Body of pancreas (tissue), 4 donors: ENCODE measurements around the gene DDX1. TPM values are rescaled to one million over a fixed set of nuclear protein-coding genes. Genes with fewer than 3 reads are reported as not detected.

Experiments
- ATAC-seq: fragments of 150-250 bp; one replicate; pipeline ENCODE4 v1.9.1; 2016
- DNase-seq, 4 donors: peaks; one replicate each; pipeline ENCODE4 v3.0.0-alpha.2; 2019
- H3K27ac ChIP-seq, 4 donors: fragments of 200-600 bp; sonication (generic); 1 replicate in 3 of 4; 2 replicates in 1 of 4; pipeline versions ENCODE4 v1.5.1 to v1.6.1; 2016 to 2019; ENCODE audit warnings: mild to moderate bottlenecking in 1 of 4, mixed read lengths in 1 of 4, moderate library complexity in 1 of 4
- H3K27me3 ChIP-seq, 2 donors: fragments of 200-600 bp; sonication (generic); one replicate each; pipeline ENCODE4 v1.6.0; 2016; ENCODE audit warnings: mild to moderate bottlenecking in 1 of 2
- H3K36me3 ChIP-seq, 2 donors: fragments of 200-600 bp; sonication (generic); replicated peaks in 1 of 2; 2 replicates each; pipeline ENCODE4 v1.5.1; 2016; ENCODE audit warnings: low read depth in 2 of 2; ENCODE audit not compliant: insufficient read depth in 1 of 2
- H3K4me1 ChIP-seq: fragments of 200-600 bp; sonication (generic); one replicate; pipeline ENCODE4 v1.6.0; 2016
- H3K4me3 ChIP-seq, 2 donors: fragments of 200-600 bp; sonication (generic); 1 replicate in 1 of 2; 2 replicates in 1 of 2; pipeline ENCODE4 v1.5.1; 2016 to 2019
- H3K9me3 ChIP-seq, 3 donors: fragments of 200-600 bp; sonication (generic); 1 replicate in 2 of 3; 2 replicates in 1 of 3; pipeline ENCODE4 v1.5.1; 2016
- POLR2A ChIP-seq, 3 donors: fragments of 450-650 bp; IDR thresholded peaks; one replicate each; pipeline ENCODE4 v1.6.1; 2016; ENCODE audit warnings: antibody characterized with exemption in 3 of 3, mild to moderate bottlenecking in 2 of 3
- WGBS, 2 donors: methylation state at CpG; one replicate each; pipeline ENCODE4 v1.1.5; 2017; 5-methylcytosine and 5-hydroxymethylcytosine counted together
- intact Hi-C: fragments of 100-400 bp; cut with DNase I; formaldehyde crosslinking; loops from one replicate; pipeline ENCODE4 v1.15.1; 2023
- total RNA-seq, 2 donors: library from RNA; depleted of rRNA; stranded (reverse); fragments of >200 nt; gene quantifications; one replicate each; pipeline ENCODE4 v1.1.0, GENCODE V29; 2016
- TF ChIP-seq, protein P1 (sequence below), 7 experiments: fragments of 450-650 bp in 4 of 7; fragments of 200-600 bp in 3 of 7; sonication (generic) in 3 of 7; IDR thresholded peaks; one replicate each; pipeline ENCODE4 v1.5.1; 2016 to 2019; ENCODE audit warnings: antibody characterized with exemption in 7 of 7

DDX1 gene
- total RNA-seq, 2 donors from 2014 or later = 35.3 to 61.3 TPM

DNA sequence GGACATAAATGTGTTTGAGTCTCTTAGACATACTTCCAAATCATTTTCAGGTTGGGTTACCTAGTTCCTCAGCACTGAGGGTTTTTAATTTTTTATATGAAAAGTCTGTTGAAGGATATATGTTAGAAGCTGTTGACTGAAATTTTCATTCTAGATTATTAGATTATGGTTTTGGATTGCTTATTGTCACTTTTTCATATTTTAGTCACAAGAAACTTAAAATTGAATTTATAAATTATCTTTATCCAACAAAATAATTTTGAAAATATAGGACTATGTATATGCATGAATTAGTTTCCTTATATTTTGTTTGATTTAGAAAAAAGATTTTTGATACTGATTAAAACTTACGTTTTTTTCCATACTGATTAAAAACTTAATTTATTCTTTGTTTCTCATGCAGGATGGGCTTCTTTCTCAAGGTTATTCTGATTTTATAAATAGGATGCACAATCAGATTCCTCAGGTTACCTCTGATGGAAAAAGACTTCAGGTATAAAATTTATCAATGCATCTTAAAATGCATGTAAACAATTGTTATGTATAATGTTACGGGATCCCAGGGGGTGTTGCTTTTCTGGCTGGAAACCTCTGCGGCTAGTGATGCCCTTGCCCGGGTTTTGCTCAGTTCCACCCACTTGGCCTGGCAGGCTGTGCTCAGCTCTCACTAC lies 26.2 kb downstream of the DDX1 start:
- ATAC-seq (no peak), DNase-seq (no peak)
- H3K4me3 ChIP-seq = no peak overlapping the region
- intact Hi-C loops = no loop called here
- TF ChIP-seq POLR2A (IDR thresholded peaks at IDR 0.05) = no peak
- TF ChIP-seq, protein P1, sequence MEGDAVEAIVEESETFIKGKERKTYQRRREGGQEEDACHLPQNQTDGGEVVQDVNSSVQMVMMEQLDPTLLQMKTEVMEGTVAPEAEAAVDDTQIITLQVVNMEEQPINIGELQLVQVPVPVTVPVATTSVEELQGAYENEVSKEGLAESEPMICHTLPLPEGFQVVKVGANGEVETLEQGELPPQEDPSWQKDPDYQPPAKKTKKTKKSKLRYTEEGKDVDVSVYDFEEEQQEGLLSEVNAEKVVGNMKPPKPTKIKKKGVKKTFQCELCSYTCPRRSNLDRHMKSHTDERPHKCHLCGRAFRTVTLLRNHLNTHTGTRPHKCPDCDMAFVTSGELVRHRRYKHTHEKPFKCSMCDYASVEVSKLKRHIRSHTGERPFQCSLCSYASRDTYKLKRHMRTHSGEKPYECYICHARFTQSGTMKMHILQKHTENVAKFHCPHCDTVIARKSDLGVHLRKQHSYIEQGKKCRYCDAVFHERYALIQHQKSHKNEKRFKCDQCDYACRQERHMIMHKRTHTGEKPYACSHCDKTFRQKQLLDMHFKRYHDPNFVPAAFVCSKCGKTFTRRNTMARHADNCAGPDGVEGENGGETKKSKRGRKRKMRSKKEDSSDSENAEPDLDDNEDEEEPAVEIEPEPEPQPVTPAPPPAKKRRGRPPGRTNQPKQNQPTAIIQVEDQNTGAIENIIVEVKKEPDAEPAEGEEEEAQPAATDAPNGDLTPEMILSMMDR (IDR thresholded peaks at IDR 0.05) = no peak
- H3K27ac ChIP-seq = no peak overlapping the region
- 87 to 96% methylated on average over 4 of the region's 4 CpGs for WGBS, 2 donors
- H3K9me3 ChIP-seq = no peaks in the 10 kb centered on the region
- no peaks in the 10 kb centered on the region for H3K27me3 ChIP-seq
- peaks cover 4 to 33% of the 10 kb centered on the region in 2 donors for H3K36me3 ChIP-seq
- peaks cover 7% of the 10 kb centered on the region for H3K4me1 ChIP-seq

DNA sequence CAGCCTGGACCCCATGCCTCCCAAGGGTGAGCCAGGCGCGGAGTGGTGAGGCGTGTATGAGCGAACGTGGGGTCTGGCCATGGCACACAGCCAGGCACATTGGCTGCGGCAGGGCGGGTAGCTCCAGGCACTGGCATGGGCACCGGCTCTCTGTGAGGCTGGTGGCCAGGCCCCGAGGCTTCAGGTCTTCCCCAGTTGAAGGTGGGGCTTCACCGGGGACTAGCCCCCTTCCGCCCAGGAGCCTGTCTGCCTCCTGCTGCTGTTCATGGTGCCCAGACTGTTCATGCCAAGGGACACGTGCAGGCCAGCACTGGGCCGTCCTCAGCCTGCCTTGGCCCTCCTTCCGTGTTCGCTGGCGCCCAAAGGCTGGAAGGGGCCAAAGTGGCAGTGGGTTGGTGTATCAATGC lies 26.8 kb downstream of the DDX1 start:
- TF ChIP-seq, protein P1 (IDR thresholded peaks at IDR 0.05) = no peak
- no peak for TF ChIP-seq POLR2A (IDR thresholded peaks at IDR 0.05)
- DNase-seq (no peak), ATAC-seq (no peak)
- intact Hi-C loops = no loop called here
- WGBS, 2 donors = 94 to 95% methylated on average over 10 to 13 of the region's 16 CpGs
- no peaks in the 10 kb centered on the region for H3K9me3 ChIP-seq
- peaks cover 4 to 36% of the 10 kb centered on the region in 2 donors for H3K36me3 ChIP-seq
- H3K27ac ChIP-seq = no peak overlapping the region
- H3K4me1 ChIP-seq = peaks cover 7% of the 10 kb centered on the region
- no peak overlapping the region for H3K4me3 ChIP-seq
- no peaks in the 10 kb centered on the region for H3K27me3 ChIP-seq

GRCh38 chr2:15619076-15619475 lies 27.4 kb downstream of the DDX1 start:
- Histone ChIP-seq H3K27ac (no peak overlapping the region), H3K36me3 (peaks cover 4 to 40% of the 10 kb centered on the region in 2 donors), H3K9me3 (no peaks in the 10 kb centered on the region), H3K4me1 (peaks cover 7% of the 10 kb centered on the region), H3K4me3 (no peak overlapping the region), H3K27me3 (no peaks in the 10 kb centered on the region)
- intact Hi-C loops = no loop called here
- no peak for ATAC-seq
- DNase-seq = no peak
- TF ChIP-seq, protein P1 (IDR thresholded peaks at IDR 0.05) = no peak
- no peak for TF ChIP-seq POLR2A (IDR thresholded peaks at IDR 0.05)
- WGBS, 2 donors = 96 to 100% methylated on average over 1 to 4 of the region's 11 CpGs

DNA sequence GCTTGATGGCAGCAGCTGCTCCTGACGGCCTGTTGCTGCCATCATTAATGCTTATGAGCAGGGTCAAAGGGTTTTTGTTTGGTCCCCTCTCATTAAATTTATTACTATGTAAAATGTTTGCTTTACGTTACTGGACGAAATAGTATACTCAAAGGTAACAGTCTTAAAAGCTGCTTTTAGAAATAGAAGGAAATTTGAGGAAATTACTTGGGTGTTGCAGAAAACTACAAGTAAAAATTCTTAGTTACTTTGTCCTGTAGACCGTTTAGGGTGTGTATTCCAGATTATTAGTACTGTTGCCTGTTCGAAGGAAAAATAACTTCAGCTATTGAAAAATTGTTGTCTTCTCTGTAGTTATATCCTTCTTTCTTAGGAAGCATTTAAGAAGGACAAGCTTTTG lies 27.8 kb downstream of the DDX1 start:
- WGBS, 2 donors = 70 to 78% methylated on average over 5 of the region's 5 CpGs
- peaks cover 4 to 45% of the 10 kb centered on the region in 2 donors for H3K36me3 ChIP-seq

More for the DNA sequence above, 27.8 kb downstream of the DDX1 start:
- no peak overlapping the region for H3K4me3 ChIP-seq
- intact Hi-C loops = no loop called here
- no peak for TF ChIP-seq POLR2A (IDR thresholded peaks at IDR 0.05)
- TF ChIP-seq, protein P1 (IDR thresholded peaks at IDR 0.05) = no peak
- ATAC-seq (no peak), DNase-seq (no peak)
- H3K4me1 ChIP-seq = peaks cover 7% of the 10 kb centered on the region
- H3K27me3 ChIP-seq = no peaks in the 10 kb centered on the region
- no peak overlapping the region for H3K27ac ChIP-seq
- H3K9me3 ChIP-seq = no peaks in the 10 kb centered on the region
